H1 (cell line): ENCODE data around the gene HBEGF. TPM values are rescaled to one million over a fixed set of nuclear protein-coding genes. Genes with fewer than 3 reads are reported as not detected.

Source experiments
- CTCF ChIA-PET: fragments of 300-600 bp; sonication (Branson Sonifier 250); formaldehyde crosslinking; loops from one replicate; lab custom pipeline; 2021; ENCODE audit not compliant: partially characterized antibody; lab: Charles Lee
- POLR2A ChIA-PET: fragments of 300-600 bp; sonication (Branson Sonifier 250); formaldehyde crosslinking; loops from one replicate; lab custom pipeline; 2021; ENCODE audit warnings: inconsistent platforms; ENCODE audit not compliant: partially characterized antibody; lab: Charles Lee
- DNase-seq, 2 experiments: peaks; one replicate each; pipeline versions ENCODE4 v3.0.0 to v3.0.0-alpha.2; 2010 to 2022; ENCODE audit warnings: low spot score in 2 of 2, low read depth in 1 of 2, mixed read lengths in 1 of 2
- FAIRE-seq: peaks from 2 replicates; lab custom pipeline; 2011; peaks lifted over from hg19 to GRCh38; lab: Jason Lieb, UNC
- H2AFZ ChIP-seq: 2 replicates; pipeline ENCODE4 v1.8.1; 2012; ENCODE audit warnings: low read length, inconsistent platforms
- H2AK5ac ChIP-seq: 2 replicates; pipeline ENCODE4 v1.6.1; 2013; ENCODE audit warnings: low read depth, low read length
- H2BK120ac ChIP-seq: replicated peaks from 2 replicates; pipeline ENCODE3; 2013; ENCODE audit warnings: low read depth, low read length, inconsistent platforms
- H2BK12ac ChIP-seq: 2 replicates; pipeline ENCODE4 v1.6.1; 2013; ENCODE audit warnings: low read depth, low read length
- H2BK15ac ChIP-seq: 2 replicates; pipeline ENCODE4 v1.6.1; 2013; ENCODE audit warnings: low read length
- H2BK20ac ChIP-seq: 2 replicates; pipeline ENCODE4 v1.6.1; 2013; ENCODE audit warnings: low read length
- H2BK5ac ChIP-seq: 2 replicates; pipeline ENCODE4 v1.6.1; 2013; ENCODE audit warnings: low read depth, low read length
- H3K14ac ChIP-seq: 2 replicates; pipeline ENCODE4 v1.6.1; 2013; ENCODE audit warnings: inconsistent platforms; ENCODE audit not compliant: insufficient read length
- H3K18ac ChIP-seq: 2 replicates; pipeline ENCODE4 v1.6.1; 2013; ENCODE audit warnings: low read length; ENCODE audit errors: extremely low read depth
- H3K23ac ChIP-seq: 2 replicates; pipeline ENCODE4 v1.6.1; 2013; ENCODE audit warnings: inconsistent platforms; ENCODE audit not compliant: insufficient read length
- H3K23me2 ChIP-seq: 2 replicates; pipeline ENCODE4 v1.6.1; 2013; ENCODE audit warnings: low read depth, low read length
- H3K27ac ChIP-seq: 2 replicates; pipeline ENCODE4 v1.6.1; 2011; ENCODE audit warnings: low read depth, low read length, inconsistent platforms
- H3K27me3 ChIP-seq, 4 experiments: replicated peaks in 1 of 4; 1 replicate in 1 of 4; 2 replicates in 3 of 4; pipeline versions ENCODE4 v1.6.1 to v1.8.1; 2011 to 2013; ENCODE audit warnings: low read length in 3 of 4, mild to moderate bottlenecking in 3 of 4, inconsistent platforms in 2 of 4, mixed read lengths in 2 of 4, moderate library complexity in 1 of 4; ENCODE audit not compliant: control insufficient read depth in 3 of 4, insufficient read depth in 3 of 4; ENCODE audit errors: extremely low read depth in 1 of 4
- H3K36me3 ChIP-seq, 4 experiments: 2 replicates each; pipeline versions ENCODE4 v1.6.1 to v1.8.1; 2011 to 2013; ENCODE audit warnings: mild to moderate bottlenecking in 4 of 4, low read length in 3 of 4, moderate library complexity in 2 of 4, control low read depth in 1 of 4, inconsistent platforms in 1 of 4; ENCODE audit not compliant: insufficient read depth in 4 of 4, control insufficient read depth in 2 of 4
- H3K4ac ChIP-seq: replicated peaks from 2 replicates; pipeline ENCODE3; 2013; ENCODE audit warnings: low read length, low read depth, mixed read lengths, inconsistent platforms; ENCODE audit not compliant: insufficient read length
- H3K4me1 ChIP-seq, 4 experiments: replicated peaks in 1 of 4; 1 replicate in 1 of 4; 2 replicates in 3 of 4; pipeline versions ENCODE4 v1.6.1 to v1.8.1; 2011 to 2013; ENCODE audit warnings: low read length in 3 of 4, inconsistent platforms in 2 of 4, mixed read lengths in 1 of 4; ENCODE audit not compliant: insufficient read depth in 4 of 4, control insufficient read depth in 3 of 4
- H3K4me2 ChIP-seq, 2 experiments: 2 replicates each; pipeline versions ENCODE4 v1.6.1 to v1.8.1; 2011 to 2013; ENCODE audit warnings: low read depth in 2 of 2, low read length in 2 of 2, control low read depth in 1 of 2, inconsistent platforms in 1 of 2, mild to moderate bottlenecking in 1 of 2; ENCODE audit not compliant: insufficient read depth in 1 of 2
- H3K4me3 ChIP-seq, 4 experiments: fragments of 200-600, 300-600 bp in 1 of 4; sonication (generic), shearing (Covaris generic), sonication (Bioruptor Twin) in 1 of 4; 2 replicates each; pipeline versions ENCODE4 v1.5.1 to v1.8.1; 2011 to 2016; ENCODE audit warnings: low read length in 4 of 4, low read depth in 3 of 4, control low read depth in 2 of 4, inconsistent platforms in 2 of 4, mild to moderate bottlenecking in 2 of 4, mixed read lengths in 1 of 4, moderate library complexity in 1 of 4; ENCODE audit not compliant: insufficient read depth in 2 of 4; ENCODE audit errors: extremely low read depth in 1 of 4
- H3K56ac ChIP-seq: replicated peaks from 2 replicates; pipeline ENCODE3; 2013; ENCODE audit warnings: low read depth, mild to moderate bottlenecking, mixed read lengths, low read length, inconsistent platforms; ENCODE audit not compliant: insufficient read length
- H3K79me1 ChIP-seq: 2 replicates; pipeline ENCODE4 v1.6.1; 2013; ENCODE audit warnings: low read depth, low read length, control low read depth
- H3K79me2 ChIP-seq, 2 experiments: 2 replicates each; pipeline versions ENCODE4 v1.6.1 to v1.8.1; 2012 to 2013; ENCODE audit warnings: low read length in 2 of 2, mild to moderate bottlenecking in 2 of 2, inconsistent platforms in 1 of 2; ENCODE audit not compliant: insufficient read depth in 2 of 2, control insufficient read depth in 1 of 2
- H3K9ac ChIP-seq, 4 experiments: replicated peaks in 1 of 4; 1 replicate in 1 of 4; 2 replicates in 3 of 4; pipeline versions ENCODE4 v1.6.1 to v1.8.1; 2011 to 2013; ENCODE audit warnings: low read depth in 3 of 4, low read length in 3 of 4, control low read depth in 2 of 4, mild to moderate bottlenecking in 2 of 4, moderate library complexity in 2 of 4, inconsistent platforms in 1 of 4; ENCODE audit errors: extremely low read depth in 1 of 4
- H3K9me3 ChIP-seq, 2 experiments: 2 replicates each; pipeline versions ENCODE4 v1.6.1 to v1.8.1; 2012 to 2013; ENCODE audit warnings: mild to moderate bottlenecking in 2 of 2, moderate library complexity in 2 of 2, control low read depth in 1 of 2, inconsistent platforms in 1 of 2, low read depth in 1 of 2, low read length in 1 of 2, mixed read lengths in 1 of 2; ENCODE audit not compliant: insufficient read depth in 2 of 2
- H4K20me1 ChIP-seq, 2 experiments: replicated peaks in 1 of 2; 2 replicates each; pipeline versions ENCODE3 to v1.8.1; 2011 to 2013; ENCODE audit warnings: inconsistent platforms in 2 of 2, low read length in 2 of 2, mild to moderate bottlenecking in 1 of 2; ENCODE audit not compliant: insufficient read depth in 2 of 2, control insufficient read depth in 1 of 2
- H4K5ac ChIP-seq: 2 replicates; pipeline ENCODE4 v1.6.1; 2013; ENCODE audit warnings: low read length, low read depth, mixed read lengths, inconsistent platforms; ENCODE audit not compliant: insufficient read length
- H4K8ac ChIP-seq: 2 replicates; pipeline ENCODE4 v1.8.0; 2013; ENCODE audit warnings: mild to moderate bottlenecking, moderate library complexity, low read length, inconsistent platforms; ENCODE audit not compliant: insufficient read depth; ENCODE audit errors: extremely low read depth
- H4K91ac ChIP-seq: replicated peaks from 2 replicates; pipeline ENCODE3; 2013; ENCODE audit warnings: low read length, mixed read lengths, inconsistent platforms; ENCODE audit not compliant: insufficient read length
- POU5F1 ChIP-seq: IDR thresholded peaks from 2 replicates; pipeline ENCODE4 v1.6.1; 2011; ENCODE audit warnings: low read depth, mild to moderate bottlenecking, low read length, moderate library complexity
- RFX5 ChIP-seq: IDR thresholded peaks from 2 replicates; pipeline ENCODE4 v1.6.1; 2011; ENCODE audit warnings: low read depth, low read length, improper control_type of control experiment, borderline replicate concordance
- RNF2 ChIP-seq: fragments of 200-900, 300-1000 bp; sonication (generic); IDR thresholded peaks from 2 replicates; pipeline ENCODE4 v1.7.1; 2016; ENCODE audit warnings: borderline replicate concordance, low read depth, mild to moderate bottlenecking, antibody characterized with exemption, low read length; ENCODE audit not compliant: poor library complexity, severe bottlenecking; ENCODE audit errors: missing control alignments
- SAP30 ChIP-seq: fragments of 300-600 bp; sonication (generic); IDR thresholded peaks from 2 replicates; pipeline ENCODE4 v1.7.1; 2012; ENCODE audit warnings: low read length, moderate library complexity, mild to moderate bottlenecking, inconsistent platforms; ENCODE audit not compliant: insufficient read depth, insufficient replicate concordance
- SIRT6 ChIP-seq: IDR thresholded peaks from one replicate; pipeline ENCODE4 v1.7.1; 2012; ENCODE audit warnings: low read length, inconsistent platforms
- SP2 ChIP-seq: IDR thresholded peaks from 2 replicates; pipeline ENCODE4 v1.6.1; 2012; ENCODE audit warnings: mild to moderate bottlenecking, low read length, inconsistent platforms
- SUZ12 ChIP-seq: fragments of 200-600 bp; sonication (generic); IDR thresholded peaks from 2 replicates; pipeline ENCODE4 v1.6.1; 2012; ENCODE audit warnings: mild to moderate bottlenecking, inconsistent platforms, low read length, moderate library complexity, mixed read lengths
- WGBS, 2 experiments: shearing (Covaris generic) in 1 of 2; methylation state at CpG; one replicate each; pipeline versions ENCODE4 v1.1.6 to v1.1.7; 2013 to 2015; ENCODE audit warnings: low lambda C conversion rate in 2 of 2, mixed read lengths in 2 of 2, inconsistent platforms in 1 of 2, low coverage in 1 of 2, missing lambda C conversion rate in 1 of 2; ENCODE audit not compliant: insufficient replicate concordance in 2 of 2, insufficient coverage in 1 of 2, insufficient read length in 1 of 2; ENCODE audit errors: extremely low coverage in 1 of 2, missing lambda C conversion rate in 1 of 2; 5-methylcytosine and 5-hydroxymethylcytosine counted together
- polyA plus RNA-seq, 7 experiments: library from polyadenylated mRNA; depleted of rRNA in 3 of 7; stranded (reverse) in 5 of 7; unstranded in 2 of 7; fragments of >200 nt in 5 of 7; fragments of 200-250 nt in 2 of 7; gene quantifications; 1 replicate in 5 of 7; 2 replicates in 1 of 7; 4 replicates in 1 of 7; pipeline versions ENCODE4 v1.2.1 to v1.2.3, GENCODE V29; 2011 to 2013; ENCODE audit warnings: missing spikeins in 2 of 7, mixed read lengths in 2 of 7
- total RNA-seq: library from RNA; stranded (reverse); fragmentation: NEBNext Ultra II Directional; extraction: Animal tissue kit (Norgen Biotek cat#: 25700); gene quantifications from 2 replicates; pipeline ENCODE4 v1.2.1, GENCODE V29; 2021
- TF ChIP-seq, protein P1 (sequence below): IDR thresholded peaks from 2 replicates; pipeline ENCODE4 v1.6.1; 2011; ENCODE audit warnings: low read length, improper control_type of control experiment
- TF ChIP-seq, protein P2 (sequence below): IDR thresholded peaks from 2 replicates; pipeline ENCODE4 v1.6.1; 2012; ENCODE audit warnings: inconsistent platforms
- TF ChIP-seq, protein P3 (sequence below): IDR thresholded peaks from 2 replicates; pipeline ENCODE4 v1.6.1; 2012; ENCODE audit warnings: inconsistent platforms

The HBEGF gene
- total and polyA plus RNA-seq, 2 of the 8 experiments (the other 6 are each of a cell fraction or from before 2014, with no cell fraction given) = 2.4 to 2.5 TPM

DNA sequence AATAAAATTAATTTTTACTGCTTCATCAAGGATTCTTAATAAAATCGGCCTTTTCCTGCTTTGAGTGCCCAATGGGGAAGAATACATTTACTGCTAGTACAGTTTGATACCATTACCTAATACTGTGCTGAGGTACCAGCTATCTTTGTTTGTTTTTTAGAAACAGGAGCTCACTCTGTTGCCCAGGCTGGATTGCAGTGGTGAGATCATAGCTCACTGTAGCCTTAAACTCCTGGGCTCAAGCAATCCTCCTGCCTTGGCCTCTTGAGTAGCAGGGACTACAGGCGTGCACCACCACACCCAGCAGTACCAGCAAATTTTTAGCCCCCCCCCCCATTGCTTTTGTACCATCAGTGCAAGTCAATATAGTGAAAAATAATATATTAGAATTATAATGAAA, 41.6 kb upstream of the HBEGF start:
- FAIRE-seq (no peak), DNase-seq (no peak)
- Histone ChIP-seq H3K23ac (no peak overlapping the region), H3K14ac (no peak overlapping the region), H4K5ac (no peak overlapping the region), H3K27ac (no peak overlapping the region), H3K27me3 (no peaks in the 10 kb centered on the region), H4K91ac (no peak overlapping the region), H2AK5ac (no peak overlapping the region), H2BK15ac (no peak overlapping the region), H4K20me1 (no peaks in the 10 kb centered on the region), H3K79me1 (no peaks in the 10 kb centered on the region), H3K79me2 (no peaks in the 10 kb centered on the region), H3K9ac (no peak overlapping the region), H3K56ac (no peak overlapping the region), H2BK20ac (no peak overlapping the region), H2AFZ (no peak overlapping the region), H3K9me3 (no peaks in the 10 kb centered on the region), H4K8ac (no peak overlapping the region), H3K4ac (no peak overlapping the region), H3K23me2 (no peaks in the 10 kb centered on the region), H2BK12ac (no peak overlapping the region), H3K4me1 (no peaks in the 10 kb centered on the region), H3K4me2 (no peak overlapping the region), H2BK5ac (no peak overlapping the region), H2BK120ac (no peak overlapping the region), H3K36me3 (no peaks in the 10 kb centered on the region), H3K4me3 (no peak overlapping the region), H3K18ac (no peak overlapping the region)
- ChIA-PET CTCF (interaction anchor here (0.6 to 4.0 kb wide), 6 partner anchors 15 to 374 kb away, joined by 3 to 28 read pairs (median 3); partner anchors contain the start of gene EIF4EBP3), POLR2A (interaction anchor here (0.6 to 4.2 kb wide), 4 partner anchors 13 to 42 kb away, joined by 3 to 16 read pairs (median 4); partner anchors contain the start of genes ANKHD1 and HBEGF)
- TF ChIP-seq SIRT6 (no peak), SAP30 (no peak), SUZ12 (no peak), POU5F1 (no peak), RNF2 (no peak), RFX5 (no peak), SP2 (no peak)
- TF ChIP-seq, protein P1, sequence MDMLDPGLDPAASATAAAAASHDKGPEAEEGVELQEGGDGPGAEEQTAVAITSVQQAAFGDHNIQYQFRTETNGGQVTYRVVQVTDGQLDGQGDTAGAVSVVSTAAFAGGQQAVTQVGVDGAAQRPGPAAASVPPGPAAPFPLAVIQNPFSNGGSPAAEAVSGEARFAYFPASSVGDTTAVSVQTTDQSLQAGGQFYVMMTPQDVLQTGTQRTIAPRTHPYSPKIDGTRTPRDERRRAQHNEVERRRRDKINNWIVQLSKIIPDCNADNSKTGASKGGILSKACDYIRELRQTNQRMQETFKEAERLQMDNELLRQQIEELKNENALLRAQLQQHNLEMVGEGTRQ = no peak
- TF ChIP-seq, protein P2, sequence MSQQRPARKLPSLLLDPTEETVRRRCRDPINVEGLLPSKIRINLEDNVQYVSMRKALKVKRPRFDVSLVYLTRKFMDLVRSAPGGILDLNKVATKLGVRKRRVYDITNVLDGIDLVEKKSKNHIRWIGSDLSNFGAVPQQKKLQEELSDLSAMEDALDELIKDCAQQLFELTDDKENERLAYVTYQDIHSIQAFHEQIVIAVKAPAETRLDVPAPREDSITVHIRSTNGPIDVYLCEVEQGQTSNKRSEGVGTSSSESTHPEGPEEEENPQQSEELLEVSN = no peak
- TF ChIP-seq, protein P3, sequence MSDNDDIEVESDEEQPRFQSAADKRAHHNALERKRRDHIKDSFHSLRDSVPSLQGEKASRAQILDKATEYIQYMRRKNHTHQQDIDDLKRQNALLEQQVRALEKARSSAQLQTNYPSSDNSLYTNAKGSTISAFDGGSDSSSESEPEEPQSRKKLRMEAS = no peak
- 88% methylated on average over 2 of the region's 2 CpGs; no CpG with 5 or more reads in 1 of the 2 experiments for WGBS, 2 experiments
